HG03103 (cell line): Measurements from ENCODE around the gene KIRREL3.
"Not testable (repeated sequence)": the region's sequence is repeated elsewhere in the genome, so short reads cannot be mapped to it uniquely, and the experiment has no call there.

ENCODE experiments used
- ATAC-seq: cut with Tn5 transposase; IDR thresholded peaks from one replicate; pipeline ENCODE4 v1.9.1; 2021; ENCODE audit warnings: low read depth; ENCODE audit not compliant: unreplicated experiment

KIRREL3 gene

DNA sequence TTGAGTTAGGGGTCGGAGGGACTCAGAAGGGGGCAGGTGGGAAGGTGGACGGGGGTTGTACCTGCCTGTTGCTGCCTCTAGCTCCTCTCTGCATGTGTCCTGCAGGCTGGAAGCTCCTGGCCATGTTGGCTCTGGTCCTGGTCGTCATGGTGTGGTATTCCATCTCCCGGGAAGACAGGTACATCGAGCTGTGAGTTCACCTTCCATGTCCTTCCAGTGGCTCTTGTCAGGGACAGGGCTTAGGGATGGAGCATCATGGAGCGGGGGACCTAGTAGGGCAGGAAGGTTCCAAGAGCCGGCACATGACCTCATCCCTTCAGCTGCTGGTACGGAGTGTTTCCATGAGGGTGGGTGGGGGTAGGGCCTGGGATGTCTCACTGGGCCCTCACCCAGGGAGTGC lies 594.2 kb downstream of the KIRREL3 start:
- no peak for ATAC-seq

DNA sequence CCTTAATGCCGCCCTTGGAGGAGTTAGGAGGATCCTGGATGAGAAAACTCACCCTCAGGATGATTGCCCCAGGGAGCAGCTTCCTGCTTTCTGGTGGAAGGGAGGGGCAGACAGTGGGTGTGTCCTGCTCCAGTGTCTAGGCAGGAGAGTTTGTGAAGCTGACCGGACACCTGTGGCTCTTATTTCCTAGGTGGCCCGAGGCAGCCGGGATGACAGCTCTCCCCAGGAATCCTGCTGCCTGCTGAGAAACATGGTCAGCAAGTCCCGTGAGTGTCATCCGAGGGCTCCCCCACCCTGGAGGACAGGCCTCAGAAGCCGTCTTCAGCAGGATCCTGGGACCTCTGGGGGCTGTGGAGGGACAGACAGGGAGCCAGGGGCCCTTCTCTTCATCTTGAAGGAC lies 594.7 kb downstream of the KIRREL3 start:
- no peak for ATAC-seq

DNA sequence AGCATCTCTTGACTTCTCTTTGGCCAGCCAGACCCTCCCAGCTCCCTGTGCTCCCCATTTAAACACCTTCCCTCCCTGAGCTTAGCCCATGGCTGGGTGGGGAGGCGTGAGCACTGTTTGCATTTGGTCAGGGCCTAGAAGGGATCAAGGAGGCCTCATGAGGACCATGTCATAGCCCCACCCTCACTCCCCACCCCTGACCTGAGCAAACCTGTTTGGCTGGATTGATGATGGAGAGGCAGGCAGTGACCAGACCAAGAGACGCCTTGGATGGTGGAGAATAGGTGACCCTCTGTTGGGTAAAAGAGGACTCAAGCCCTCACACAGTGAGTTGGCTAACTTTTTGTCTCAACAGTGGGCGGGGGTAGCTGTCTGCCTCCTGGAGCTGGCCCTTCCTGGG lies 595.2 kb downstream of the KIRREL3 start:
- no peak for ATAC-seq

DNA sequence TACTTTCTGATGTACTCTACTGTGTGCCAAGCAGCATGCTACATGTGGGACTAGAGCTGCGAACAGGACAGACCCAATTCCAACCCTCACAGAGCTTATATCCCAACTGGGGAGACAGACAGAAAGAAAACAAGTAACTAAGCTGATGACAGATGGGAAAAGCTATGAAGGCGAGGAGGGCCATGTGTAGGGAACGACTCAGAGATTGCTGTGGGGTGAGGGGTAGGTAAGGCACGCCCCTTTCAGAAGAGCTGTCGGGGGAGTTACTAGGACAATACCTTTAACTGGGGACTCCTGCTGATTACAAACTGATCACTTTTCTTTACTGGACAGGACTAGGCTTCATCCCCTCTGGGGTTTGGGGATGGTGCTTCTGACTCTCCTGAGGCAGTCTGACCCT lies 596.2 kb downstream of the KIRREL3 start:
- ATAC-seq, result no peak

DNA sequence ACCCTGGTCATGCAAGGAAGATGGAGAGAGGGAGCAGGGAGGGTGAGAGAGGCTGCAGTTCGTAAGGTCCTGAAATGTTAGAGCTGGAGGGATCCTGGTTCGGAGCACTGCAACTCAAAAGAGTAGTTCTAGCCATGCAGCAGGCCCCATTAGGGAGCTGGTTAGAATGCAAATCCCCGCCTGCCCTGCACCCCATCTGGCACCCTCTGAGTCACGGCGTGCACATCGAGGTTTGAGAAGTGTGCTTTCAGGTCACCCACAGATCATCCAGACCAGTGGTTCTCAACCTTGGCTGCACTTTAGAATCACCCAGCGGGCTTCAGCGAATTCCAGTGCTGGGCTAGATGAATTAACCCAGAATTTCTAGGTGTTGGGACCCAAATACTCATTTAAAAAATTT lies 596.9 kb downstream of the KIRREL3 start:
- peak; percentile 95 for ATAC-seq

DNA sequence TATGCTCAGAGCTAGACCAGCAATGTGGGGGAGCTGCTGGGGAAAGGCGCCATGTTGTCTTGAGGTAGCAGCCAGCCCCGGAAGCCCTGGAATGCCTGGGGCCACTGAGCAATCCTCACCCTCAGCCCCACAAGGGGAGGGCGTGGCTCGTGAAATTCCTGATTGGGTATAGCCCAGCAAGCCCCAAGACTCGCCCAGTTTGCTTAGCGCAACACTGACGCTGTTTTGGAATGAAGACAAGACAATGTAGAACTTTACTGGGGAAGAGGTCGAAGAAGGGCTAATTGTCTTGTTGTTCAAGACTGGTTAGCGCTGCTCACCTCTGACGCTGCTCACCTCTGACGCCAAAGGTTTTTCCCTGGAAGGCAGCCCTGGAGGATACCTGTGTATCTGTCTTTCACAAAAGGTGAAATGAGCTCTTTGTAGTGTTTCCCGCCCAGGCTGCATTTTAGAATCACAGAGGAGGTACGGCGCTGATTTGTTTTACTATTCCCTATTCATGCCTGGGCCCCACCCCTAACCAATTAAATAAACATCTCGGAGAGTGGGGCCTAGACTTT lies 597.5 kb downstream of the KIRREL3 start:
- ATAC-seq, result no peak

DNA sequence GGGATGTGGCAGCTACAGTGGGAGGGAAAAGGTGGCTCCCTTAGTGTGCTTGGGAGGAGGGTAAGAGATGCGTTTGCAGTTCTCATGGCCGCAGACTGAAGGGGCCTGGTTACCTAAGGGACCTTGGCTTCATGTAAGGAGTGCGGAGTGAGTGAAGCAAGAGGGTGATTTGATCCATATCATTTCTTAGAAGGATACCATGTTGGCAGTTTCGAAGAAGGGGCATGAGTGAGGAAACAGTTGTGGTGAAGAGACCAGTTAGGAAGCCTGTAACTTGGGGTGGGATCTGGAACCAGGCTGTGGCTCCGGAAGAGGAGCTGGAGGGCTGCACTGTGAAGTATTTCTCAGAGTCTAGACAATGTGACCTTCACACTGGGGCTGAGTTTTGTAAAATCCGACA lies 600.1 kb downstream of the KIRREL3 start:
- ATAC-seq, result no peak

DNA sequence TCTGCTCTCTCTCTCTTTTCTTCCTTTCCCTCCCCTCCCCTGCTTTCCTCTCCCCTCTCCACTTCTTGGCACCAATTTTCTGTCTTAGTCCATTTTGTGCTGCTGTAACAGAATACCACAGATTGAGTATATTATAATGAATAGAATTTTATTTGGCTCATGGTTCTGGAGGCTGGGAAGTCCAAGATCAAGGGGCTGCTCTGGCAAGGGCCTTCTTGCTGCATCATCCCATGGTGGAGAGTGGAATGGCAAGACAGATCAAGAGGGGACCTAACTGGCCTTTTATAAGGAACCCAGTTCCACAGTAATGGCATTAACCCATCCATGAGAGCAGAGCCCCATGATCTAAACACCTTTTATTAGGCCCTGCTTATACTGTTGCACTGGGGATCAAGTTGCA lies 600.6 kb downstream of the KIRREL3 start:
- ATAC-seq, result no peak

DNA sequence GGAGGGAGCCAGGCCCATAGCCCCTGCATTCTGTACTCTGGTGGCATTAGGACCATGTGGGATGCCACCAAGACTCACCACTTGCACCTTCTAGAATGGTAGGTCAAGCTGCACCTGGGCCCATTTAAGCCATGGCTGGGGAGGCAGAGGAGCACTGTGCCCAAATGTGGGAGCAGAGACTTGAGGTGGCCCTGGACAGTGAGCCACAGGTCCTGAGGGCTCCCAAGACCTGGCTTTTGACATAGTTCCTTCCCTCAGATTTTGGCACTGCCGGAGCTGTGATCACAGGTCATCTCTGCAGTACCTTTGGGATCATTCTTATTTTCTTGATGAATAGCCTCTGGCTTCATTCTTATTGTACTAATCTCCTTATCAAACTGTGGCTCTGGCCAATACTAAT lies 601.8 kb downstream of the KIRREL3 start:
- ATAC-seq, result no peak

DNA sequence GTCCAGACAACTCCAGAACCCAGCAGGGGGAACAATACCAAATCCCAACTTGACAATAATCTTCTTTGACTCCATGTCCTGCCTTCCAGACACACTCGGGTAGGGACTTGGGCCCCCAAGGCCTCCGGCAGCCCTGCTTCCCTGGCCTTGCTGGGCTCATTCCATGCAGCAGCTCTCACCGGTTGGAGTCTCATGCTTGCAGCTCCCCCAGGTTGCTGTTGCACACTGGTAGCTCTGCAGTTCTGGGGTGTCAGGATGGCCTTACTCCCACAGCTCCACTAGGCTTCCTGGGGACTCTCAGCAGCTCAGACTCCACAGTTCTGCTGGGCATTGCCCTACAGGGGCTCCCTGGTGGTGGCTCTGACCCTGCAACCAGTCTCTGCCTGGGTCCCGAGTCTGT lies 602.3 kb downstream of the KIRREL3 start:
- no peak for ATAC-seq

DNA sequence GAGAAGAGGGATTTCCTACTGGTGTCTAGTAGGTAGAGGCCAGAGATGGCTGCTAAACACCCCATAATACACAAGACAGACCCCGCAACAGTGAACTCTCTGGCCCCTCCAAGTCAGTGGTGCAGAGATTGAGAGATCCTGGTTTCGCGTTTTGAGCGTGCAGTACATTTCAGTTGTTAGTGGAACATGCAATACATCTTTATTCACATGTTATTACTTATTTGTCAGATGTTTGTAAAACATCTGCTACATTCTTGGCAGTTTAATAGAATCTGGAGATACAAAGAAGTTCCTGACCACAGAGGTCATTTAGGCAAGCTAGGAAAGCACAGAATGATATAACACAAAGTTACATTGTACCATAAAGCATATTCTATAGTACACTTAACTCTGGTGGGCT lies 603.6 kb downstream of the KIRREL3 start:
- ATAC-seq, result no peak

DNA sequence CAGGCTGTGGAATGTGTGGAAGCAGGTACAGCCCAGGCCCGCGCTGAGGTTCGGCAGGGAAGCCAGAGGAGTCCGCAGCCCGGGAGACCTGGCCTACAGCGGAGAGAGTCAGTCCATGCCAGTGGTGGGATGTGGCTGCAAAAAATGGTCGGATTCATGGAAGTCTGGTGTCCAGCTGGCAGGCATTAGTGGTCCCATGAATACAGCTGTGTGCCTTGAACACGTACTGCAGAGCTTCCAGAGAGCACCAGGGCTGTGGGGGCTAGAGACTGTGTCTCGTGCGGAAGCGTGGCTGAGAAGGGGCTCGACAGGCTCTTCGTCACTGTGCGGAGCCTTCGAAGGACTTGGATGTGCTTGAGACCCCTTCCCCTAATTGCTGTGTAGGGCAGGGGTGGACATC lies 604.3 kb downstream of the KIRREL3 start:
- not testable (repeated sequence) for ATAC-seq

DNA sequence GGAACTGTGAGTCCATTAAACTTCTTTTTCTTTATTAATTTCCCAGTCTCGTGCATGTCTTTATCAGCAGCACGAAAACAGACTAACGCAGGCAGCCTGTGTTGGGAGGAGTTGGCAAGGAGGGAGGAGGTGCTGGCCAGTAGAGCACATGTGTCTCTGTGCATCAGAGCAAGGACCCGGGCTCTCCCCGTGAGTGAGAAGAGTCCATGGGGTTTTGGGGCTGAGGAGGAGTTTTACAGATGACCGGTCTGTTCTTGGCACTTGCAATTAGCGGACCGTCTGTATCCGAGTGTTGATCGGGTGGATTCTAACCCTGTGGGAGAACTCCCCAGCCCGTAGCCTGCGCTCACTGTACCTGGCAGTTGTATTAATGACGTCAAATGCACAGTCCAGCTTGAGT lies 604.8 kb downstream of the KIRREL3 start:
- not testable (repeated sequence) for ATAC-seq

DNA sequence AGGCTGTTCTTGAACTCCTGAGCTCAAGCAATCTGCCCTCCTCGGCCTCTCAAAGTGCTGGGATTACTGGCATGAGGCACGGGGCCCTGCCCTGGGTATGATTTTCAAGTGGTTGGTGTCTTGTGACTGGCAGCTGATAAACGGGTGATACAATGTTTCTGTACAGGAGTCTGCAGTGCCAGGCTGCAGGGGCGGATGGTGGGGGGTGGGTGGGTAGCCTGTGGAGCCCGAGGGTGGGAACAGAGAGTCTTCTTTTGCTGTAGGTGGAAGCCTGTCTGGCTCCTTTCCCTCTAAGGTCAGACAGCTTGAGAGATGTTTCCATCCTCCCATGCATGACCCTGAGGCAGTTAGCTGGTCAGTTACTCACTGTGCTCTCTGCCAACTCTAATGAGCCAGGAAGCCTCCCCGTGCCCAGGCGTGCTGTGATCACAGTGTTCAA lies 605.9 kb downstream of the KIRREL3 start:
- ATAC-seq, result not testable (repeated sequence)

DNA sequence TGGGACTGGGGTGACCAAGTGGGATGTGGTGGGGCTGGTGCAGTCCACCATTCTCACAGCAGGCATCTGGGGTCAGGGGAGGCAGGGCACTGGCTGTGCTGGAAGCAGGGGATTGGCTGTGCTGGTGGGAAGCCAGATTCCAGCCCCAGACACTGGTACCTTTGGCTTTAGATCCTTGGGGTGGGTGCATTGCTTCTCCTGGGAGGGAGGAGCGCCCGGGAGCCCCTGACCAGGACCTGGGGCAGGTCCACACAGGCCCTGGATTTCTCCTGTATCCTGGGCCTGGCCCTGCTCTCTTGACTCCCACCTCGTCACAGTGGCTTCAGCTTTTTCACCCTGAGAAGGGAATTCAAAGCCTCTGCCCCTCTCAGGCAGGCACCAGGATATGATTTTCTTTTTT lies 606.5 kb downstream of the KIRREL3 start:
- ATAC-seq, result no peak

DNA sequence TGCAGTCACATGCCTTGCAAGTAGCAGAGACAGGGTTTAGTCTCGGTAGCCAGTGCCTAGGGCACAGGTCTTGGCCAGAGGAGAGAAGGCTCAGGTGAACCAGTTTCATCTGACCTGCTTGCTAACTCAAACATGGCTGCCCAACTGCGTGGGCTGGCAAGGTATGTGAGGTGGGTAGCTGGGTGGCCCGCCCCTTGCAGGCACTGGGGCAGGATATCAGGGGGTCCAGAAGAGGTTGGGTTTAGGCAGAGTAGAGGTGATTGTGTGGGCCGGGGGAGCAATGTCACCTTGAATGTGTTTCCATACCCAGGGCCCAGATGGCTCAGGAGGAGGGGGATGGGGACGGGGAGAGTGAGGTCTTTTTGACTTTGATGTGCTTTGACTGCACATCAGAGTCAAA lies 607.4 kb downstream of the KIRREL3 start:
- ATAC-seq, result no peak

DNA sequence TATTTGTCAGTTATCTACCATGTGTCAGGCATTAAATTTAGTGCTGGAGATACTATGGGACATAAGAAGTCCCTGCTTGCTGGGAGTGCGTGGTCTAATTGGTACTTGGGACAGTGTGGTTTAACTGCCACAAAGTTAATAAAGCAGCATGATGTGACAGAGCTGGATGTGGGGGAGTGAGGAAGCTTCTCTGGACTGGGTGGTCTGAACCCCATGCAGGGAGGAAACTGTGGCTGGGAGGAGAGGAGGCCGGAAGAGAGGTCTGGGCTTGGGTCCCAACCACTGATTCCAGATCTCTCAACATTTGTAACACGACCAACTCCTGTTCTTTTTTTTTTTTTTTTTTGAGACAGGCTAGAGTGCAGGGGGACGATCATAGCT lies 607.9 kb downstream of the KIRREL3 start:
- peak; percentile 22 for ATAC-seq

DNA sequence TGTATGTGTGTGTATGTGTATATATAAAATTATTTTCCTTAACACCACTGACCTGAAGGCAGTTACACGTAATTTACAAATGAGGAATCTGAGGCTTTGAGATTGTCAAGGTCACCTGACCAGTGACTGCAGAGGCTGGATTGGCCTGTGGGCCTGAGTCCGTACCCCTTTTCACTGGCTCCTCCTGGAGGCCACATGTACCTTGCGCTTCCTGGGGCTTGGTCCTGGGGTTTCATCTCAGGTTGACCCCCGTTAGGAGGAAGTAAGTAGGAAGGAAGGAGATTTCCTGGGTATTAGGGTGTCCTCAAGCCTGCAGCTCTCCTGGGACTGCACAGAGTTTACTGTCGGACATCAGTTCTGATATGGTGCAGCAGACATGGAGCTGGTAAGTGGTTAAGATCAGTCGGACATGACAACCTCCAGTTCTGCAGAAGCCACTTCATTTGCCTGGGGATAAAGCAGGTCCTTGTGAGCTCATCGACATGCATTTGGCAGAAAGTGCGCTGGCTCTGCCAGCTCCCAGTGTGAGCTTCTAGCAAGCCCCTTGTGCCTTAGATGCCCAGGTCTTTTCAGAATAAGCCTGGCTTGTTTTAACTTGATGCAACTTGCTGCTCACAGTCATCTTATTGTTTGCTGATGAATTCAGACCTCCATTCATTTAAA lies 608.5 kb downstream of the KIRREL3 start:
- ATAC-seq, result peak; percentile 76

DNA sequence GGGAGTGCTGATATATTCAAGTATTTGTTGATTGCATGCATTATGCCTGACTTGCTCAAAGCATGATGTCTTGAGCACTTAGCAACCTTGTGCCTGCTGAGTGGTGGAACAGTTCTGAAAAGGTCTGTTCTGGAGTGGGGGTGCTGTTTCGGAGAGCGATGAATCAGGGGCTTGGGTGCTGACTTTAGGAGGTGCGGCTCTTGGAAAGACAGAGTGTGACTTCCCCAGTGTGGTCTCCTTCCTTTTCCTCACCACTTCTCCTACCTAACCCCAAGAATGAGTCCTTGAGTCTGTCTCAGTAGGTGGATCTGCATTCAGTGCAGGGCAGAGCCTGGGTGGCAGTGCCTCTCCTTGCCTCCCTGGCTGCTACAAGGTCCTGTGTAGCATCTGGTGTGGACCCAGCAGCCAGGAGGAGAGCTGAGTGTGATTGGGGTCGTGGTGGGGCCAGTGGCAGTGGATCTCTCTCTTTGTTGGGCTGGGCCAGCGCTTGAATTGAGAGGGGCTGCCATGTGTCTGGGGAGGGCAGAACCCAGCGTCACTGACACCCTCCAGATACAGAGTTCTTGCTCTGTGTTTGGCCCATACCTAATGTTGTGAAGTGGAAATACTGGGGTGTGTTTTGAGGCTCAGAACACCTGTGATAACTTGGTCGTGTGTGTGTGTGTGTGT lies 609.1 kb downstream of the KIRREL3 start:
- ATAC-seq, result no peak

DNA sequence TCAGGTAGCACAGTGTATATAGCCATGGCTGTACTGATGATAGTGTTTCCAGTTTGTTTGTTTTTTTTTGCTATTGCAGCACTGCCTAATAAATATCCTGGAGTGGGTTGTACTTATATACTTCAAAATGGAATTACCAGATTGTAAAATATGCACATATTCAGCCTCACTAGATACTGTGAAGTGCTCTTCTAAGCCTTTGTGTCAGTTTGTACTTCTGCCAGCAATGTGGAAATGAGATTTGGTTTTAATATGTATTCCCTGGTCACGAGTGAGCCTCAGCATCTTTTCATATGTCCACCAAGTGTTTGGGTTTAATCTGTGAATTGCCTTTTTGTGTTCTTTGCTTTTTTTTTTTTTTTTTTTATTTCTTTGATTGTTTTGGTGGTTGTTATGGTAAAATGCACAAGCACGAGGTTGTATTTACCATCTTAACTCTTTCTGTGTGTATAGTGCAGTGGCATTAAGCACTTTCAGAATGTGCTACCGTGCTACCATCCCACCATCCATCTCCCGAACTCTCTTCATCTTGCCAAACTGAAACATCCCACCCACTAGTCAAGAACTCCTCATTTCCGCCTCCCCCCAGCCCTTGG lies 610.2 kb downstream of the KIRREL3 start:
- ATAC-seq, result no peak

DNA sequence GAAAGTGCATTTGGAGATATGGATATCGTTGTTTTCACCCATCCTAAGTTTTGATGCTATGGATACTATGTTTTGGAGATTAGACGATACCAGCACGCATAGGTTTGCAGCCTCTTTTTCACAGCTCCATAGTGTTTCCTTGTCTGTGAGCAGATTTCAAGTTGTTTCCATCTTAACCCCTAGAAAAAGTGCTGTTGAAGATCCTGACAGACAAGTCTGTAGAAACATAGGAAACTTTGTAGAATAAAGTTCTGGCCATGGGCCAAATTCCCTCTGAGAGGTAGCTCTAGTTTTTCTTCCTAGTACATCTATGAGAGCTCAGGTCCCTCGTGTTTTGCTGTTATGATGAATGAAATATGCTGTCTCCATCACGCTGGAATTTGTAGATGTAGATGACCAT lies 612.7 kb downstream of the KIRREL3 start:
- ATAC-seq, result no peak

DNA sequence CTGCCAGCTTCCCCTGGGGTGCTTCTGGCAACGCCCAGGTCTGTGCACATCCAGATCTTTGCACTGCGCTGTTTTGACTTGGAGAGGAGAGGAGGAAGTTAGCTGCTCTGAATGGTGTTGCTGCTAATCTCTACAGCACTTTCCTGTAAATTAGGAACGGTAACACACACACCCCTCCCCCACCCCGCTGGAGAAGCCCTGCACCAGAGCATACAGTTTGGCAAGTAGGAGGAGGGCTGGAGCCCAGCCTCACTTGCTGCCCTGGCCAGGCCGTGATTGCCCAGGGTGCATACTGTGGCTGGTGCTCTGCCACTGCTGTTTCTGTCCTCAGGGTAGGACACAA lies 613.9 kb downstream of the KIRREL3 start:
- not testable (repeated sequence) for ATAC-seq
